ENCODE measurements around the gene QKI. TPM values are rescaled to one million over a fixed set of nuclear protein-coding genes. Genes with fewer than 3 reads are reported as not detected.

Gene QKI
- total RNA-seq, 4 donors from 2014 or later = 283 to 425 (median 344) TPM

DNA sequence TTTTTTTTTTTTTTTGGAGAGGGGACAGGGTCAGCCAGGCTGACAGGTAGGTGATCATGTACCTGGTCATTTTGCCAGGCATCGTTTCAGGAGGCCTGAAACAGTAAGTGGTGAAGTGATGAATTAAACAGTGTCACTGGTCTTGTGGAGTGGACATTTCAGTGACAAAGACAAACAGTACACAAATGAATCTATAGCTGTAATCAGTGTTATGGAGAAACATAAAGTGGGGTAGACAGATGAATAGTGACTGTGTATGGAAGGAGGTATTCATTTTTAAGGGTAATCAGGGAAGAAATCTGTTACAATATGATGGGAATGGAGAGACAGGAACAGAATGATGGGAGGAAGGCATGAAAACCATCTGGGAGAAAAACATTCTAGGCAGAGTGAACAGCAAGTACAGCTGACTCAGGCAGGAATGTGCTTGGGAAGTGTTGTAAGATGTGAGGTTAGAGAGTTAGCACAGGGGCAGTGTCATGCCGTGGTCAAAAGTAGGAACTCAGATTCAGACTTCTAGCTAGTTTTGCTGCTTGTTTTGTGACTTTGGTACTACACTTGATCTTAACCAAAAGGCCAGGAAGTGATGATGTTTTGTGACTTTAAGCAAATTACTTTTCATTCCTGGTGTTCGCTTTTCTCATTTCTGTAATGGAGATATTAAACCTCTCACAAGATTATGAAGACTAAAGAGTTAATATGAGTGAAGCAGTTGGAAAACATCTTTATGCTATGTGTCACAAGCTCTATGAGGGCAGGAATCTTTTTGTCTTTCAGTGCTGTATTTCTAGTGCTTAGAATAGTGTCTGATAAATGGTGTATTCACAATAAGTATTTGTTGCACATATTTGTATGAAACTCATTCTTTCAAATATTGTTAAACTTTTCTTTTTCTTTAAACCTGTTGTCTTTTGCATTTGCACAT is 43.4 kb downstream of the QKI start:
- no peaks in the 10 kb centered on the region for H3K9me3 ChIP-seq
- in situ Hi-C loops (cut with MboI; ENCODE audit: low sequenced_read_pairs in 4 of 4) = loop anchor here in 1 of 4 donors (25.0 kb wide), 1 partner anchor 254 kb away; no protein-coding TSS in a partner anchor
- peak overlapping the region; percentile 76 to 98 (median 80) for H3K27ac ChIP-seq
- peaks cover 91 to 96% of the 10 kb centered on the region in 2 donors for H3K4me1 ChIP-seq
- H3K27me3 ChIP-seq = no peaks in the 10 kb centered on the region
- H3K36me3 ChIP-seq = no peaks in the 10 kb centered on the region
- ATAC-seq (peak; percentile 93 to 95), DNase-seq (peak; percentile 63 to 68)
- TF ChIP-seq, protein P1, sequence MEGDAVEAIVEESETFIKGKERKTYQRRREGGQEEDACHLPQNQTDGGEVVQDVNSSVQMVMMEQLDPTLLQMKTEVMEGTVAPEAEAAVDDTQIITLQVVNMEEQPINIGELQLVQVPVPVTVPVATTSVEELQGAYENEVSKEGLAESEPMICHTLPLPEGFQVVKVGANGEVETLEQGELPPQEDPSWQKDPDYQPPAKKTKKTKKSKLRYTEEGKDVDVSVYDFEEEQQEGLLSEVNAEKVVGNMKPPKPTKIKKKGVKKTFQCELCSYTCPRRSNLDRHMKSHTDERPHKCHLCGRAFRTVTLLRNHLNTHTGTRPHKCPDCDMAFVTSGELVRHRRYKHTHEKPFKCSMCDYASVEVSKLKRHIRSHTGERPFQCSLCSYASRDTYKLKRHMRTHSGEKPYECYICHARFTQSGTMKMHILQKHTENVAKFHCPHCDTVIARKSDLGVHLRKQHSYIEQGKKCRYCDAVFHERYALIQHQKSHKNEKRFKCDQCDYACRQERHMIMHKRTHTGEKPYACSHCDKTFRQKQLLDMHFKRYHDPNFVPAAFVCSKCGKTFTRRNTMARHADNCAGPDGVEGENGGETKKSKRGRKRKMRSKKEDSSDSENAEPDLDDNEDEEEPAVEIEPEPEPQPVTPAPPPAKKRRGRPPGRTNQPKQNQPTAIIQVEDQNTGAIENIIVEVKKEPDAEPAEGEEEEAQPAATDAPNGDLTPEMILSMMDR (IDR thresholded peaks at IDR 0.05 in 4 of 5, conservative IDR thresholded peaks at IDR 0.05 in 1 of 5) = no peak
- no peak for TF ChIP-seq POLR2A (IDR thresholded peaks at IDR 0.05)
- intact Hi-C loops (cut with DNase I; ENCODE audit: low total_unique reads) = loop anchor here (2.0 to 5.0 kb wide), 2 partner anchors 73 to 119 kb away; no protein-coding TSS in a partner anchor
- H3K4me3 ChIP-seq = peak overlapping the region in 3 of 4 donors; percentile 1 to 2 (median 1)

- no peaks in the 10 kb centered on the region for H3K9me3 ChIP-seq
- ATAC-seq (no peak), DNase-seq (peak in 1 of 2 donors; percentile 26)
- H3K4me3 ChIP-seq = peak overlapping the region in 1 of 4 donors; percentile 56
- H3K27me3 ChIP-seq = no peaks in the 10 kb centered on the region
- H3K27ac ChIP-seq = peak overlapping the region; percentile 76 to 98 (median 80)
- H3K4me1 ChIP-seq = peaks cover 94 to 96% of the 10 kb centered on the region in 2 donors
- intact Hi-C loops (cut with DNase I; ENCODE audit: low total_unique reads) = loop anchor here (2.0 to 5.0 kb wide), 2 partner anchors 72 to 118 kb away; no protein-coding TSS in a partner anchor
- in situ Hi-C loops (cut with MboI; ENCODE audit: low sequenced_read_pairs in 4 of 4) = loop anchor here in 1 of 4 donors (25.0 kb wide), 1 partner anchor 253 kb away; no protein-coding TSS in a partner anchor
- H3K36me3 ChIP-seq = no peaks in the 10 kb centered on the region
- no peak for TF ChIP-seq POLR2A (IDR thresholded peaks at IDR 0.05)
- TF ChIP-seq, protein P1 (IDR thresholded peaks at IDR 0.05 in 4 of 5, conservative IDR thresholded peaks at IDR 0.05 in 1 of 5) = no peak
Measured at GRCh38 chr6:163459007-163459406, 44.5 kb downstream of the QKI start.

- peaks cover 93% of the 10 kb centered on the region in 2 donors for H3K4me1 ChIP-seq
- DNase-seq (no peak), ATAC-seq (no peak)
- H3K36me3 ChIP-seq = no peaks in the 10 kb centered on the region
- in situ Hi-C loops (cut with MboI; ENCODE audit: low sequenced_read_pairs in 4 of 4) (loop anchor here in 1 of 4 donors (25.0 kb wide), 1 partner anchor 253 kb away; no protein-coding TSS in a partner anchor), intact Hi-C loops (cut with DNase I; ENCODE audit: low total_unique reads) (loop anchor here (2.0 to 5.0 kb wide), 2 partner anchors 71 to 118 kb away; no protein-coding TSS in a partner anchor)
- H3K27ac ChIP-seq = peak overlapping the region; percentile 76 to 98 (median 80)
- no peak for TF ChIP-seq POLR2A (IDR thresholded peaks at IDR 0.05)
- TF ChIP-seq, protein P1 (IDR thresholded peaks at IDR 0.05 in 4 of 5, conservative IDR thresholded peaks at IDR 0.05 in 1 of 5) = no peak
- H3K9me3 ChIP-seq = no peaks in the 10 kb centered on the region
- H3K27me3 ChIP-seq = no peaks in the 10 kb centered on the region
- peak overlapping the region in 2 of 4 donors; percentile 47 to 56 for H3K4me3 ChIP-seq
Measured at GRCh38 chr6:163459536-163459935, 45.0 kb downstream of the QKI start.

DNA sequence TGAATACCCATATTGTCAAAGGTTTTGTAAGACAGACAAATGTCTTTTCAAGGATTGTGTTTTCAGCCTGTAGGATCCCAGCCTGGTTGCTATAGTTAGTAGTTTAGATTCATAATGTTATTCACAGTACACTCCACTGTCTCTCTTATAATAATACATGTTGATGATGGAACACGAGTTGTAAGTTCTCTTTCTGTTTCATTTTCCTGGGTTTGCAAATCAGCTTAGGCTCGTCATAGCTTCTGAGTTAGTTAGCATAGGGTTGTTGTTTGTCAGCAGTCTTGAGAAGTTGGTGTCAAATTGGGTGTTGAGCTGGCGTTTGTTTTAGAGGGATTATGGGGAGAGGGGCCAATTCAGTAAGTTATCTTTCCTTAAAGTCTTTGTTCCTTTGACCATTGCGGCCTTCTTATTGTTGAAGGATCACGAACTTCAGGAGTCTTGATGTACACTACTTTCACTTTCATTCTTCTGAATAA is 45.8 kb downstream of the QKI start:
- Histone ChIP-seq H3K36me3 (no peaks in the 10 kb centered on the region), H3K4me1 (peaks cover 88 to 92% of the 10 kb centered on the region in 2 donors), H3K27ac (peak overlapping the region; percentile 76 to 98 (median 80)), H3K4me3 (peak overlapping the region; percentile 34 to 56 (median 49)), H3K9me3 (no peaks in the 10 kb centered on the region), H3K27me3 (no peaks in the 10 kb centered on the region)
- intact Hi-C loops (cut with DNase I; ENCODE audit: low total_unique reads) (no loop called here), in situ Hi-C loops (cut with MboI; ENCODE audit: low sequenced_read_pairs in 4 of 4) (loop anchor here in 1 of 4 donors (25.0 kb wide), 1 partner anchor 252 kb away; no protein-coding TSS in a partner anchor)
- TF ChIP-seq, protein P1 (IDR thresholded peaks at IDR 0.05 in 4 of 5, conservative IDR thresholded peaks at IDR 0.05 in 1 of 5) = no peak
- no peak for TF ChIP-seq POLR2A (IDR thresholded peaks at IDR 0.05)
- DNase-seq (no peak), ATAC-seq (peak; percentile 5 to 7)

Measured in gastrocnemius medialis (tissue), 4 donors.